WTC11 (cell line): Measurements from ENCODE around the gene ATP11A.
"Not testable (repeated sequence)": the region's sequence is repeated elsewhere in the genome, so short reads cannot be mapped to it uniquely, and the experiment has no call there.

Experiments used
- CTCF ChIP-seq: fragments of 200-600 bp; IDR thresholded peaks from 2 replicates; pipeline ENCODE4 v1.8.0; 2022; ENCODE audit warnings: antibody characterized with exemption
- KAT7 ChIP-seq: sonication (generic); formaldehyde crosslinking; IDR thresholded peaks from 2 replicates; pipeline ENCODE4 v1.8.1; 2023; ENCODE audit warnings: missing genetic modification reagents, mild to moderate bottlenecking, borderline replicate concordance
- TP53 ChIP-seq: sonication (generic); formaldehyde crosslinking; IDR thresholded peaks from 2 replicates; pipeline ENCODE4 v1.8.1; 2023; ENCODE audit warnings: mild to moderate bottlenecking, missing genetic modification reagents
- USF1 ChIP-seq: sonication (generic); formaldehyde crosslinking; IDR thresholded peaks from 2 replicates; pipeline ENCODE4 v1.8.0; 2022; ENCODE audit warnings: mild to moderate bottlenecking, missing genetic modification reagents
- TF ChIP-seq, protein P1 (sequence below): sonication (generic); formaldehyde crosslinking; IDR thresholded peaks from 2 replicates; pipeline ENCODE4 v1.8.0; 2022; ENCODE audit warnings: mild to moderate bottlenecking, missing genetic modification reagents

DNA sequence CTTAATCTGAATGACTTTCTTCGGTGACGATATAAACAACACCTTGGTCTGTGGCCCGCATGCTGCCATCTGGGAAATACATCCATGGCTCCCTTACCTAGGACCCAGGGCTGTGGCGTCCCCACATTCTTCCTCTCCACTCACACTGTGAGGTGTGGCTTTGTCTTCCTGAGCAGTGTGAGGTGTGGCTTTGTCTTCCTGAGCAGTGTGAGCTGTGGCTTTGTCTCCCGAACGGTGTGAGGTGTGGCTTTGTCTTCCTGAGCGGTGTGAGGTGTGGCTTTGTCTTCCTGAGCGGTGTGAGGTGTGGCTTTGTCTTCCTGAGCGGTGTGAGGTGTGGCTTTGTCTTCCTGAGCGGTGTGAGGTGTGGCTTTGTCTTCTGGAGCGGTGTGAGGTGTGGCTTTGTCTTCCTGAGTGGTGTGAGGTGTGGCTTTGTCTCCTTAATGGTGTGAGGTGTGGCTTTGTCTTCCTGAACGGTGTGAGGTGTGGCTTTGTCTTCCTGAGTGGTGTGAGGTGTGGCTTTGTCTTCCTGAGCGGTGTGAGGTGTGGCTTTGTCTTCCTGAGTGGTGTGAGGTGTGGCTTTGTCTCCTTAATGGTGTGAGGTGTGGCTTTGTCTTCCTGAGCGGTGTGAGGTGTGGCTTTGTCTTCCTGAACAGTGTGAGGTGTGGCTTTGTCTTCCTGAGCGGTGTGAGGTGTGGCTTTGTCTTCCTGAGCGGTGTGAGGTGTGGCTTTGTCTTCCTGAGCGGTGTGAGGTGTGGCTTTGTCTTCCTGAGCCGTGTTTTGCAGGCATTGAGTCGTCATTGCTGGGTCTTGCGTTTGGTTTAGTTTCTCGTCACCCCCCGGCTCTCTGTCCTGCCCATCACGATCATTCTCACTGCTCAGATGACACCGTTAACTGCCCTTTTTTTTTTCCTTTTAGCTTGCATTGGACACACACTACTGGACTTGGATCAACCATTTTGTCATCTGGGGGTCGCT lies 183.1 kb downstream of the ATP11A start:
- TF ChIP-seq TP53 (CRISPR knock-in tag); KAT7 (CRISPR knock-in tag); USF1 (CRISPR knock-in tag); CTCF: not testable (repeated sequence)
- TF ChIP-seq, protein P1, sequence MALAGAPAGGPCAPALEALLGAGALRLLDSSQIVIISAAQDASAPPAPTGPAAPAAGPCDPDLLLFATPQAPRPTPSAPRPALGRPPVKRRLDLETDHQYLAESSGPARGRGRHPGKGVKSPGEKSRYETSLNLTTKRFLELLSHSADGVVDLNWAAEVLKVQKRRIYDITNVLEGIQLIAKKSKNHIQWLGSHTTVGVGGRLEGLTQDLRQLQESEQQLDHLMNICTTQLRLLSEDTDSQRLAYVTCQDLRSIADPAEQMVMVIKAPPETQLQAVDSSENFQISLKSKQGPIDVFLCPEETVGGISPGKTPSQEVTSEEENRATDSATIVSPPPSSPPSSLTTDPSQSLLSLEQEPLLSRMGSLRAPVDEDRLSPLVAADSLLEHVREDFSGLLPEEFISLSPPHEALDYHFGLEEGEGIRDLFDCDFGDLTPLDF (CRISPR knock-in tag), result not testable (repeated sequence)
